ENCODE measurements around the gene ANK3. TPM values are rescaled to one million over a fixed set of nuclear protein-coding genes. Genes with fewer than 3 reads are reported as not detected.
A peak's percentile ranks its signal among the peaks of the same experiment; 100 is the strongest.

The ANK3 gene
- total and polyA plus RNA-seq, 2 donors (not counting 1 experiment from before 2014, with no cell fraction given): 0.50 to 0.79 TPM

DNA sequence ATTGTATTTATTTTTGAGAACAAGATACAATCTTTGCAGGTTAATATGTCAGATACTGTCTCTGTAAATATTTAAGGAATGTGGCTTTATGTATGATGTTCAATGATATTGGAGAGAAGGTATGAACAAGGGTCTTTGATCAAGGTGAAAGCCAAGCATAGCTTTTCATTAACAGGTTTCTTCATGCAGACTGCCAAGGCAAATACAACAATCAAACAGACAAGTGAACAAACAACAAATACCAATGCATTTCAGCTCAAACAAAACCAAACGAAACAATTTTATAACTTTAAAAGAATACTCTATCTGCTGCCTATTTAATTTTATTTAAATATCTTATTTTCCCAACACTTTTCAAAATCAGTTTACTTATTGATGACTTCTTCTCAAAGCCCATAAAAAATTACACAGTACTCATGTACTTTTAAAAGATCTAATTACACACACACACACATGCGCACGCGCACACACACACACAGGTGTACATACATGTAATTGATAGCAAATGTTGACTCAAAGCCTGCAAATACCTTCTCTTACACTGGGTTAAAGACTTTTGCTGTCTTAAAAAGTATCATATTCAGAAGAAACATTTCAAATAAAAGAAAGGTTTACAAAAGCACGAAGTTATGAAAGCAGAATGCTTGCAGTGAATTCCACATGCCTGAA is 282.2 kb downstream of the ANK3 start:
- Histone ChIP-seq H3K4me1 (ENCODE audit: control insufficient read depth, extremely low read depth, insufficient read depth, low read length) (no peaks in the 10 kb centered on the region), H3K36me3 (ENCODE audit: control insufficient read depth, insufficient read depth, low read length) (no peaks in the 10 kb centered on the region), H3K4me3 (replicated peaks in 1 of 4; ENCODE audit: control extremely low read depth in 1 of 4, insufficient read depth in 1 of 4, low read depth in 3 of 4, low read length in 4 of 4) (no peak overlapping the region), H4K20me1 (ENCODE audit: control insufficient read depth, extremely low read depth, insufficient read depth, low read length) (no peaks in the 10 kb centered on the region), H3K9me3 (ENCODE audit: control insufficient read depth, insufficient read depth, low read depth, low read length) (no peaks in the 10 kb centered on the region), H3K4me2 (ENCODE audit: extremely low read depth, insufficient read depth, low read length) (no peak overlapping the region), H3K9ac (ENCODE audit: insufficient read depth, low read length) (no peak overlapping the region), H2AFZ (ENCODE audit: low read length) (no peak overlapping the region), H3K27ac (ENCODE audit: insufficient read depth, low read length) (no peak overlapping the region), H3K27me3 (ENCODE audit: control insufficient read depth, insufficient read depth, low read length) (no peaks in the 10 kb centered on the region), H3K79me2 (ENCODE audit: control insufficient read depth, insufficient read depth, low read length) (no peaks in the 10 kb centered on the region)
- TF ChIP-seq, protein P1, sequence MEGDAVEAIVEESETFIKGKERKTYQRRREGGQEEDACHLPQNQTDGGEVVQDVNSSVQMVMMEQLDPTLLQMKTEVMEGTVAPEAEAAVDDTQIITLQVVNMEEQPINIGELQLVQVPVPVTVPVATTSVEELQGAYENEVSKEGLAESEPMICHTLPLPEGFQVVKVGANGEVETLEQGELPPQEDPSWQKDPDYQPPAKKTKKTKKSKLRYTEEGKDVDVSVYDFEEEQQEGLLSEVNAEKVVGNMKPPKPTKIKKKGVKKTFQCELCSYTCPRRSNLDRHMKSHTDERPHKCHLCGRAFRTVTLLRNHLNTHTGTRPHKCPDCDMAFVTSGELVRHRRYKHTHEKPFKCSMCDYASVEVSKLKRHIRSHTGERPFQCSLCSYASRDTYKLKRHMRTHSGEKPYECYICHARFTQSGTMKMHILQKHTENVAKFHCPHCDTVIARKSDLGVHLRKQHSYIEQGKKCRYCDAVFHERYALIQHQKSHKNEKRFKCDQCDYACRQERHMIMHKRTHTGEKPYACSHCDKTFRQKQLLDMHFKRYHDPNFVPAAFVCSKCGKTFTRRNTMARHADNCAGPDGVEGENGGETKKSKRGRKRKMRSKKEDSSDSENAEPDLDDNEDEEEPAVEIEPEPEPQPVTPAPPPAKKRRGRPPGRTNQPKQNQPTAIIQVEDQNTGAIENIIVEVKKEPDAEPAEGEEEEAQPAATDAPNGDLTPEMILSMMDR (conservative IDR thresholded peaks at IDR 0.05 in 1 of 2, IDR thresholded peaks at IDR 0.05 in 1 of 2; ENCODE audit: low read depth in 1 of 2, low read length in 2 of 2): no peak
- no peak for TF ChIP-seq EZH2 (IDR thresholded peaks at IDR 0.05; ENCODE audit: low read length, missing control alignments)
- no peak for DNase-seq (ENCODE audit: low read depth in 2 of 2)

DNA sequence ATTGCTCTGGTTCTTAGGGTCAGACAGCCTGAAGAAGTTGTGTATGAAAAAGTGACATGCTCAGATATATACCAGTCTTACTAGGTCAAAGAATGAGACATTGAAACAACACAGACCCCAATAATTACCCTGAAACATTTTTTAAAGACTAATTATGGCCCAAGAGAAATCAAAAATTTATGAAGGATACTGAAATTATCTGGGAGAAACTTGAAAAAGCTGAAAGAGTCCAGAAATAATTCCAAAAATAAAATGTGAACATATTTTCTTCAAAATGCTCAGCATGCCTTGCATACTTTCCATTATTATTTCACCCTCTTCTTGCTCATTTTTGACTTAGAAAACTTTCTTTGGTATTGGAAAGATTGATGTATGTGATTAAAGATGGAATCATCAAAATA is 284.4 kb downstream of the ANK3 start:
- TF ChIP-seq EZH2 (IDR thresholded peaks at IDR 0.05; ENCODE audit: low read length, missing control alignments): no peak
- TF ChIP-seq, protein P1 (conservative IDR thresholded peaks at IDR 0.05 in 1 of 2, IDR thresholded peaks at IDR 0.05 in 1 of 2; ENCODE audit: low read depth in 1 of 2, low read length in 2 of 2): no peak
- no peaks in the 10 kb centered on the region for H3K9me3 ChIP-seq (ENCODE audit: control insufficient read depth, insufficient read depth, low read depth, low read length)
- no peak overlapping the region for H3K4me3 ChIP-seq (replicated peaks in 1 of 4; ENCODE audit: control extremely low read depth in 1 of 4, insufficient read depth in 1 of 4, low read depth in 3 of 4, low read length in 4 of 4)
- no peak overlapping the region for H3K27ac ChIP-seq (ENCODE audit: insufficient read depth, low read length)
- no peaks in the 10 kb centered on the region for H3K79me2 ChIP-seq (ENCODE audit: control insufficient read depth, insufficient read depth, low read length)
- H3K4me1 ChIP-seq (ENCODE audit: control insufficient read depth, extremely low read depth, insufficient read depth, low read length): no peaks in the 10 kb centered on the region
- H4K20me1 ChIP-seq (ENCODE audit: control insufficient read depth, extremely low read depth, insufficient read depth, low read length): no peaks in the 10 kb centered on the region
- no peak overlapping the region for H3K4me2 ChIP-seq (ENCODE audit: extremely low read depth, insufficient read depth, low read length)
- H3K36me3 ChIP-seq (ENCODE audit: control insufficient read depth, insufficient read depth, low read length): no peaks in the 10 kb centered on the region
- no peak overlapping the region for H3K9ac ChIP-seq (ENCODE audit: insufficient read depth, low read length)
- H2AFZ ChIP-seq (ENCODE audit: low read length): no peak overlapping the region
- H3K27me3 ChIP-seq (ENCODE audit: control insufficient read depth, insufficient read depth, low read length): no peaks in the 10 kb centered on the region
- DNase-seq (ENCODE audit: low read depth in 2 of 2): peak in 1 of 2 donors; percentile 21

DNA sequence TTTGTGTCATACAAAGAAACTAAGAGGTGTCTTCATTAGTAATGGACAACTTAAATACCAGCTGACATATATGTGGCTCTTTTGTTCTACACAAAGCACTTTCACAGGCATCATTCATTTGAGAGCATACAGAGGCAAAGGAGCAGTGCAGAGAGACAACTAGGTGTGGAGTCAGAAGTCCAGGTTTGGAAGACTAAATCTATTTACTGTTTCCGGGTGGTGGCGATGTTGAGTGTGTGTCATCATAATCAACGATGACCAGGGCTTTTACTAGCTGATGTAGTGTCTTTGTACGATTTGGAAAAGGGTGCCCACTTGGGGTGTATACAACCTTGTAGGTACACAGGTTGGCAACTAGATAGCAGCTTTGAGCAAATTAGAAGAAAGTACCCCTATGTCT is 287.9 kb downstream of the ANK3 start:
- no peak overlapping the region for H3K4me3 ChIP-seq (replicated peaks in 1 of 4; ENCODE audit: control extremely low read depth in 1 of 4, insufficient read depth in 1 of 4, low read depth in 3 of 4, low read length in 4 of 4)
- no peaks in the 10 kb centered on the region for H3K36me3 ChIP-seq (ENCODE audit: control insufficient read depth, insufficient read depth, low read length)
- no peaks in the 10 kb centered on the region for H3K79me2 ChIP-seq (ENCODE audit: control insufficient read depth, insufficient read depth, low read length)
- no peak overlapping the region for H3K27ac ChIP-seq (ENCODE audit: insufficient read depth, low read length)
- no peak overlapping the region for H3K9ac ChIP-seq (ENCODE audit: insufficient read depth, low read length)
- no peak for DNase-seq (ENCODE audit: low read depth in 2 of 2)
- no peak overlapping the region for H2AFZ ChIP-seq (ENCODE audit: low read length)
- H3K4me2 ChIP-seq (ENCODE audit: extremely low read depth, insufficient read depth, low read length): no peak overlapping the region
- no peaks in the 10 kb centered on the region for H4K20me1 ChIP-seq (ENCODE audit: control insufficient read depth, extremely low read depth, insufficient read depth, low read length)
- no peaks in the 10 kb centered on the region for H3K4me1 ChIP-seq (ENCODE audit: control insufficient read depth, extremely low read depth, insufficient read depth, low read length)
- TF ChIP-seq, protein P1 (conservative IDR thresholded peaks at IDR 0.05 in 1 of 2, IDR thresholded peaks at IDR 0.05 in 1 of 2; ENCODE audit: low read depth in 1 of 2, low read length in 2 of 2): no peak
- no peak for TF ChIP-seq EZH2 (IDR thresholded peaks at IDR 0.05; ENCODE audit: low read length, missing control alignments)
- H3K9me3 ChIP-seq (ENCODE audit: control insufficient read depth, insufficient read depth, low read depth, low read length): no peaks in the 10 kb centered on the region
- H3K27me3 ChIP-seq (ENCODE audit: control insufficient read depth, insufficient read depth, low read length): no peaks in the 10 kb centered on the region

Measured in fibroblast of lung (primary cell).